Sigmoid colon (tissue), 7 donors: ENCODE measurements around the gene PNPLA2. TPM values are rescaled to one million over a fixed set of nuclear protein-coding genes. Genes with fewer than 3 reads are reported as not detected.

Source experiments
- DNase-seq: peaks from one replicate; pipeline ENCODE4 v3.0.0-alpha.2; 2019
- H3K27ac ChIP-seq, 4 donors: fragments of 200-600 bp; sonication (generic); one replicate each; pipeline ENCODE4 v1.5.1; 2016 to 2019; ENCODE audit warnings: mild to moderate bottlenecking in 1 of 4
- H3K27me3 ChIP-seq, 3 donors: fragments of 200-600 bp; sonication (generic); one replicate each; pipeline ENCODE4 v1.5.1; 2019; ENCODE audit warnings: mild to moderate bottlenecking in 1 of 3
- H3K36me3 ChIP-seq, 4 donors: fragments of 200-600 bp; sonication (generic); one replicate each; pipeline ENCODE4 v1.5.1; 2016 to 2019
- H3K4me1 ChIP-seq, 4 donors: fragments of 200-600 bp; sonication (generic); one replicate each; pipeline ENCODE4 v1.5.1; 2017 to 2019
- H3K4me3 ChIP-seq, 4 donors: fragments of 200-600 bp; sonication (generic); one replicate each; pipeline ENCODE4 v1.5.1; 2017 to 2019; ENCODE audit warnings: mild to moderate bottlenecking in 2 of 4, moderate library complexity in 1 of 4
- H3K9me3 ChIP-seq, 4 donors: fragments of 200-600 bp in 3 of 4; sonication (generic) in 3 of 4; one replicate each; pipeline versions ENCODE4 v1.5.1 to v1.6.1; 2013 to 2019
- CTCF ChIP-seq, 4 experiments: fragments of 450-650 bp in 3 of 4; fragments of 200-600 bp in 1 of 4; IDR thresholded peaks; one replicate each; pipeline ENCODE4 v1.5.1; 2016 to 2019; ENCODE audit warnings: antibody characterized with exemption in 4 of 4, mild to moderate bottlenecking in 3 of 4, moderate library complexity in 2 of 4
- EP300 ChIP-seq, 4 donors: sonication (generic); formaldehyde crosslinking; IDR thresholded peaks; one replicate each; pipeline ENCODE4 v1.6.1; 2017; ENCODE audit warnings: antibody characterized with exemption in 4 of 4
- POLR2A ChIP-seq, 2 donors: fragments of 450-650 bp; IDR thresholded peaks; one replicate each; pipeline ENCODE4 v1.6.1; 2016; ENCODE audit warnings: antibody characterized with exemption in 2 of 2, mild to moderate bottlenecking in 2 of 2, moderate library complexity in 2 of 2
- POLR2AphosphoS5 ChIP-seq, 4 donors: sonication (generic); formaldehyde crosslinking; IDR thresholded peaks; one replicate each; pipeline ENCODE4 v1.6.1; 2017; ENCODE audit warnings: antibody characterized with exemption in 4 of 4
- WGBS, 2 donors: extraction: QIAGEN DNeasy Blood & Tissue Kit; methylation state at CpG; one replicate each; pipeline ENCODE4 v1.1.7; 2013; 5-methylcytosine and 5-hydroxymethylcytosine counted together
- intact Hi-C: fragments of 100-400 bp; cut with DNase I; formaldehyde crosslinking; loops from one replicate; pipeline ENCODE4 v1.15.1; 2023
- polyA plus RNA-seq, 3 donors: library from polyadenylated mRNA; stranded (reverse); fragments of 200-250 nt; gene quantifications; one replicate each; pipeline ENCODE4 v1.2.3, GENCODE V29; 2013
- total RNA-seq, 4 donors: library from RNA; depleted of rRNA; stranded (reverse); fragments of >200 nt; gene quantifications; one replicate each; pipeline ENCODE4 v1.1.0, GENCODE V29; 2016
- donor health status: healthy with polysubstance abuse.
- donor health status: Bipolar disorder and iron deficiency.
- donor health status: healthy.

The PNPLA2 gene
- total and polyA plus RNA-seq, 7 donors, result 26.3 to 137 (median 35.4) TPM

DNA sequence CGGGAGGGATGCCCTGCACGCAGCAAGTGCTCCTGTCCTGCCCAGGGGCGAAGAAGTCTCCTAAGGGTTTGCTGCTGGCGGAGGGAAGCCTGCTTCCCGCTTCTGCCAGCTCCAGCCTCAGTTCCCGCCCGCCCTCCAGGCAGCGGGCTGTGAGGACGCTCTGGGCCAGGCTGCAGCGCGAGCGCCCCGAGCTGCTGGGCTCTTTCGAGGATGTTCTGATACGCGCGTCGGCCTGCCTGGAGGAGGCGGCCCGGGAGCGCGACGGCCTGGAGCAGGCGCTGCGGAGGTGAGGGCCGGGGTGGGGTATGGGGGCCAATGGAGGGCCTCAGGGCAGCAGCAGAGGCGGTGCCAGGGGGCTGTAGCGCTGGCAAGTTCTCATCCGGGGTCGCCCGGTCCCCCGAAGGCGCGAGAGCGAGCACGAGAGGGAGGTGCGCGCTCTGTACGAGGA is 11.2 kb downstream of the PNPLA2 start:
- Histone ChIP-seq H3K9me3 (no peaks in the 10 kb centered on the region), H3K4me3 (peak overlapping the region in 3 of 4 donors; percentile 28 to 48 (median 36)), H3K36me3 (peaks cover 8 to 11% (median 9%) of the 10 kb centered on the region in 4 donors), H3K4me1 (peaks cover 0 to 78% (median 63%) of the 10 kb centered on the region in 4 donors), H3K27ac (peak overlapping the region; percentile 2 to 71 (median 24)), H3K27me3 (peaks cover 44 to 76% (median 71%) of the 10 kb centered on the region in 3 donors)
- TF ChIP-seq CTCF (IDR thresholded peaks at IDR 0.05) (no peak), EP300 (IDR thresholded peaks at IDR 0.05) (no peak), POLR2AphosphoS5 (IDR thresholded peaks at IDR 0.05) (peak in 1 of 4 donors; percentile 11), POLR2A (IDR thresholded peaks at IDR 0.05) (no peak)
- intact Hi-C loops, result no loop called here
- DNase-seq, result no peak
- WGBS, 2 donors, result 9 to 21% methylated on average over 39 of the region's 39 CpGs

DNA sequence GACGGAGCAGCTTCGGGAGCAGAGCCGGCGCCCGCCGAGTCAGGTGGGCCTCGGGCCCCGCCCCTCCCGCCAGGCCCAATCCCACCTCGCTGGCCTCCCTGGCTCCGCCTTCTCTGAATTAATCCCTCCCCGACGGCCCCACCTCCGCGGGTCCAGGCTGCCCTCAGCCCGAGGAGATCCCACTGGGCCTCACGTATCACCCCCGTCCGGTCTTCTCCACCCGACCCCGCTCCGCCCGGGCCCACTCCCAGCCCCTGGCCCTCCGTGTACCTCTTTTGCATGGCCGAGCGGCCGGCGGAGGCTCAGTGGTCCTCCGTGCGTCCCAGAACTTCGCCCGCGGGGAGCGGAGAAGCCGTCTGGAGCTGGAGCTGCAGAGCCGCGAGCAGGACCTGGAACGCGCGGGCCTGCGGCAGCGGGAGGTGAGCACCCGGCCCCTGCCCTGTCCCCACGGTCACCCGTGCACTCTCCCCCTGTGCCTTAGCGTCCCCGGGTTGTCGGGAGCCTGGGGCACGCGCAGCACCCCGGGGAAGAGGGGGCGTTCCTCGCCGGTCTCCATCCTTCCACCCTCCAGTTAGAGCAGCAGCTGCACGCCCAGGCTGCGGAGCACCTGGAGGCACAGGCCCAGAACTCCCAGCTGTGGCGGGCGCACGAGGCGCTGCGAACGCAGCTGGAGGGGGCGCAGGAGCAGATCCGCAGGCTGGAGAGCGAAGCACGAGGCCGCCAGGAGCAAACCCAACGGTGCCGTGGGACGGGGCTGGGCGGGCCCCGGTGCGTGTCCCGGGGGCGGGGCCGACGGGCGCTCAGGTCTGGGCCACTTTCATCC is 11.8 kb downstream of the PNPLA2 start:
- TF ChIP-seq POLR2AphosphoS5 (IDR thresholded peaks at IDR 0.05) (peak in 1 of 4 donors; percentile 54), EP300 (IDR thresholded peaks at IDR 0.05) (no peak)
- WGBS, 2 donors, result 3 to 25% methylated on average over 78 of the region's 78 CpGs
- intact Hi-C loops, result no loop called here
- H3K27me3 ChIP-seq, result peaks cover 43 to 70% (median 64%) of the 10 kb centered on the region in 3 donors
- H3K4me1 ChIP-seq, result peaks cover 0 to 83% (median 69%) of the 10 kb centered on the region in 4 donors
- no peak for DNase-seq
- peak overlapping the region in 2 of 4 donors; percentile 37 to 71 for H3K27ac ChIP-seq
- peak overlapping the region in 2 of 4 donors; percentile 36 to 48 for H3K4me3 ChIP-seq
- no peaks in the 10 kb centered on the region for H3K9me3 ChIP-seq
- peaks cover 2 to 4% (median 2%) of the 10 kb centered on the region in 4 donors for H3K36me3 ChIP-seq

DNA sequence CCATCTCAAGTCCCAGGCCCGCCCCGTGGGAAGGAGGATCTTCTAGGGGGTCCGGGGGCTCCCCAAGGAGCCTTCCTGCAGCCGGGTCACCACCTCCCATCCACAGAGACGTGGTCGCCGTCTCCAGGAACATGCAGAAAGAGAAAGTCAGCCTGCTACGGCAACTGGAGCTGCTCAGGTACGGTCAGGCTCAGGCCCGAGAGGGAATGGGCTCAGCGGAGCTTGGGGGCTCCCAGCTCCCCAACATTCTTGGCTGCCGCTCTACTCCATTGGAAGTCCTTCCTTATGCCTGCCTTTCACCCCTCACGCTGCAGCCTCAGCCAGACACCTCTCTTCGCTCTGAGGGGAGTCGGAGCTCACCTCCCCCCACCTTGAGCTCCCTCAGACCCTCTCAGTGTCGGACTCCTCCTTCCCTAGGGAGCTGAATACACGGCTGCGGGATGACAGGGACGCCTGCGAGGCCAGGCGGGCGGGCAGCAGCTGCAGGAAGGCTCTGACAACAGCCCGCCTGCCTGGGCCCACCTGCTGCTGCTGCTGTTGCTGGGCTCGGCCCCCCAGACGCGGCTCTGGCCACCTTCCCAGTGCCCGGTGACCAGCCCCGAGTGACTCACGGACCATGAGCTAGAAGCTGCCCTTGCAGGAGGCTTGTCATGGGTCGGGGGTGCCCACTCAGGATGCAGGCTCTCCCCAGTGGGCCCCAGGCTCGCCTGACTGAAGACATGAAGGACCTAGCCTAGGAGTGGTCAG is 12.6 kb downstream of the PNPLA2 start:
- no peak for DNase-seq
- Histone ChIP-seq H3K27ac (no peak overlapping the region), H3K9me3 (no peaks in the 10 kb centered on the region), H3K36me3 (peaks cover 0 to 6% (median 5%) of the 10 kb centered on the region in 4 donors), H3K4me1 (peaks cover 0 to 86% (median 71%) of the 10 kb centered on the region in 4 donors), H3K27me3 (peaks cover 38 to 62% (median 56%) of the 10 kb centered on the region in 3 donors), H3K4me3 (peak overlapping the region in 1 of 4 donors; percentile 48)
- 62 to 70% methylated on average over 31 of the region's 31 CpGs for WGBS, 2 donors
- no peak for TF ChIP-seq CTCF (IDR thresholded peaks at IDR 0.05)
- no peak for TF ChIP-seq EP300 (IDR thresholded peaks at IDR 0.05)
- TF ChIP-seq POLR2AphosphoS5 (IDR thresholded peaks at IDR 0.05), result no peak
- no peak for TF ChIP-seq POLR2A (IDR thresholded peaks at IDR 0.05)
- intact Hi-C loops, result no loop called here

DNA sequence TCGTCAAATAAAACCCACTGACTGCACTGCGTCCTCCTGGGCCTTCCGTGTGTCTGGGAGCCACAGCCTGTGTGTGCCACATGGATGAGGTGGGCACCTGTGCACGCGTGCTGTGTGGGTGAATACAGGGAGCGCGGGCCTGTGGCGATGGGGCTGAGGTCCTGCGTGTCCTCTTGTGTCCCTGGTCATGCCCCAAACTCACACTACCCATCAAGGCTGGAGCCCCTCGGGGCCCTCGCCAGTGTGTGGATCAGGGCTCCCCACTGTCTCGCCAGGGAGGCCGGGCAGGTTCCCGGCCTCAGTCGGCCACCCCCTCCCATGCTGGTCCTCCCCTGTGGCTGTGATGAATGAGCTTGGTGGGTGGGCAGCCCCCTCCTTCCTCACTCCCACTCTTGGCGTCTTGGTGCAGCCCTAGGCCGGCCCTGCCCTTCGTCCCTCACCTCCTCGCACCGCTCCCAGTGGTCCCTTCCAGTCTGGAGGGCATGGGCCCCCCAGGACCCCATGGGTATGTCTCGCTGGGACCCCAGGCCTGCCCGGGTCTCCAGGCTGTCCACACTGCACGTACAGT is 13.3 kb downstream of the PNPLA2 start:
- H3K4me1 ChIP-seq, result peaks cover 0 to 86% (median 68%) of the 10 kb centered on the region in 4 donors

More for the DNA sequence above, 13.3 kb downstream of the PNPLA2 start:
- H3K27ac ChIP-seq, result peak overlapping the region in 3 of 4 donors; percentile 82 to 89 (median 82)
- peaks cover 35 to 54% (median 49%) of the 10 kb centered on the region in 3 donors for H3K27me3 ChIP-seq
- TF ChIP-seq POLR2A (IDR thresholded peaks at IDR 0.05), result no peak
- no peak for TF ChIP-seq POLR2AphosphoS5 (IDR thresholded peaks at IDR 0.05)
- TF ChIP-seq EP300 (IDR thresholded peaks at IDR 0.05), result no peak
- TF ChIP-seq CTCF (IDR thresholded peaks at IDR 0.05), result no peak
- intact Hi-C loops, result no loop called here
- DNase-seq, result no peak
- H3K4me3 ChIP-seq, result peak overlapping the region in 3 of 4 donors; percentile 67 to 81 (median 70)
- 62 to 73% methylated on average over 23 of the region's 23 CpGs for WGBS, 2 donors
- no peaks in the 10 kb centered on the region for H3K9me3 ChIP-seq
- peaks cover 0 to 14% (median 10%) of the 10 kb centered on the region in 4 donors for H3K36me3 ChIP-seq
